ENCODE results near the gene TYSND1.
"Not testable (repeated sequence)": the region's sequence is repeated elsewhere in the genome, so short reads cannot be mapped to it uniquely, and the experiment has no call there.

Gene TYSND1

GRCh38 chr10:70146489-70147258 lies at the start of gene TYSND1:
Gene TYSND1 (minus strand): TSS chr10:70146700. CDS start chr10:70146586, 114 bp downstream.
- peak; percentile 91 for DNase-seq

- DNase-seq: no peak
Measured at GRCh38 chr10:70193391-70193844, 46.9 kb upstream of the TYSND1 start.

- no peak for DNase-seq
Measured at GRCh38 chr10:70192326-70192968, 45.9 kb upstream of the TYSND1 start.

GRCh38 chr10:70191972-70192305 lies 45.4 kb upstream of the TYSND1 start:
- no peak for DNase-seq

- DNase-seq: no peak
Measured at GRCh38 chr10:70191161-70191971, 44.9 kb upstream of the TYSND1 start.

- DNase-seq: no peak
Measured at GRCh38 chr10:70190581-70190980, 44.1 kb upstream of the TYSND1 start.

- no peak for DNase-seq
Measured at GRCh38 chr10:70190102-70190501, 43.6 kb upstream of the TYSND1 start.

- no peak for DNase-seq
Measured at GRCh38 chr10:70188768-70189167, 42.3 kb upstream of the TYSND1 start.

GRCh38 chr10:70186571-70186970 lies 40.1 kb upstream of the TYSND1 start:
- DNase-seq: no peak

GRCh38 chr10:70186090-70186489 lies 39.6 kb upstream of the TYSND1 start:
- no peak for DNase-seq

GRCh38 chr10:70183304-70183703 lies 36.8 kb upstream of the TYSND1 start:
- DNase-seq: no peak

- not testable (repeated sequence) for DNase-seq
Measured at GRCh38 chr10:70179209-70179608, 32.7 kb upstream of the TYSND1 start.

- DNase-seq: no peak
Measured at GRCh38 chr10:70178139-70178725, 31.7 kb upstream of the TYSND1 start.

GRCh38 chr10:70176441-70176840 lies 29.9 kb upstream of the TYSND1 start:
- no peak for DNase-seq

GRCh38 chr10:70175516-70175915 lies 29.0 kb upstream of the TYSND1 start:
- no peak for DNase-seq

GRCh38 chr10:70174058-70174741 lies 27.7 kb upstream of the TYSND1 start:
- DNase-seq: no peak

- peak in 1 of 2 experiments; percentile 18 for DNase-seq
Measured at GRCh38 chr10:70169649-70170364, 23.3 kb upstream of the TYSND1 start.

GRCh38 chr10:70169011-70169410 lies 22.5 kb upstream of the TYSND1 start:
- no peak for DNase-seq

- no peak for DNase-seq
Measured at GRCh38 chr10:70167246-70167645, 20.7 kb upstream of the TYSND1 start.

GRCh38 chr10:70166394-70166793 lies 19.9 kb upstream of the TYSND1 start:
- DNase-seq: no peak

GRCh38 chr10:70164163-70164562 lies 17.7 kb upstream of the TYSND1 start:
- DNase-seq: no peak

- DNase-seq: no peak
Measured at GRCh38 chr10:70163448-70163847, 16.9 kb upstream of the TYSND1 start.
